ENCODE measurements around the gene CHST3.

CHST3 gene

DNA sequence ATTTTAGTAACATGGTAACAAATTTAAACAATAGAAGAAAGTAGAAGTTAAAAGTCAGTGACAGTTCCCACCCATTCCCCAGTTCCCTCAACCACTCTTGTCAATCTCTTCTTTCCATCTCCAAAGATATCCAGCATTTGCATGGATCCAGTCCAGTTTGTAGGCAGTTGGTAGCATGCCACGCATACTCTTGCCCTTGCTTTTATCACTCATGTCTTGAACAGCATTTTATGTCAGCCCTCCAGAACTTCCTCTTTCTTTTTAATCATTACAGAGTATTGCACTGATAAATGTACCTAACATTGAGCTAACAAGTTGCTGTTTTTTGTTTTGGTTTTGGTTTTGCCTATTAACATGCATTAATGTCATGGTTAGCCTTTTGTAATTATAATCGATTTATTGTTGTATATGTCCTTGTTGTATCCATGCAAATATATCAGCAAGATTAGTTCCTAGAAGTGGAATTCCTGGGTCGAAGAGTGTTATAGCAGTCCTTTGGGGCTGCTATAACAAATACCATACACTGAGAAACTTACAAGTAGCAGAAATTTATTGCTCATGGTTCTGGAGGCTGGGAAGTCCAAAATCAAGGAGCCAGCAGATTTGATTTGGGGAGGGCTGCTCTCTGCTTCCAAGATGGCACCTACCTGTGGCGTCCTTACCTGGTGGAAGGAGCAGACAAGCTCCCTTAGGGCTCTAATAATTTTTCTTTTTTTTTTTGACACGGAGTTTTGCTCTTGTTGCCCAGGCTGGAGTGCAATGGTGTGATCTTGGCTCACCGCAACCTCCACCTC, 25.7 kb downstream of the CHST3 start:
- H3K36me3 ChIP-seq (ENCODE audit: control insufficient read depth, insufficient read depth, low read length): no peaks in the 10 kb centered on the region
- no peak overlapping the region for H3K4me3 ChIP-seq (ENCODE audit: low read length)
- H3K9ac ChIP-seq (ENCODE audit: low read length): no peak overlapping the region
- peaks cover 12% of the 10 kb centered on the region for H3K27me3 ChIP-seq (ENCODE audit: control insufficient read depth, insufficient read depth, low read length)
- H3K9me3 ChIP-seq (ENCODE audit: control insufficient read depth, low read length): no peaks in the 10 kb centered on the region
- no peaks in the 10 kb centered on the region for H3K4me1 ChIP-seq (ENCODE audit: control insufficient read depth, insufficient read depth, low read length)

DNA sequence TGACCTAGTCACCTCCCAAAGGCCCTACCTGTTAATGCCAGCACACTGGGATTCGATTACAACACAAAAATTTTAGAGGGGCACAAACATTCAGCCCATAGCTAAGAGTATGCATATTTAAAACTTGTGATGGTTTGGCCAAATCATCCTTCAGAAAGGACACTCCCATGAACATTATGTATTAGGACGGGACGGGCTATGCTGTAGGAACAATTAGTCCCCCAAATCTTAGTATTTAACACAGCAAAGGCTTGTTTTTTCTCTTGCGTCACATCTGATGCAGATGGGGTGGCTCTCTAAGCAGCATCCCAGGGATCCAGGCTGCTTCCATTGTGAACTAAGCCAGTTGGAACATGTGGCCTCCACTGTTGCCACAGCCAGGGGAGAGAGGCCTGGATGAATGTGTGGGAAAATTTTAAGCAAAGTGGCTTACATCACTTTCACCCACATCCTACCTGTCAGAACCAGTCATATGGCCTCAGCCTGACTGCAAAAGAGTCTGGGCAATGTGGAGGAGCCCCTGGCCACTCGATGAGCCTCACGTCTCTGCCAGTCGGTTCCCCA, 26.6 kb downstream of the CHST3 start:
- Histone ChIP-seq H3K4me1 (ENCODE audit: control insufficient read depth, insufficient read depth, low read length) (no peaks in the 10 kb centered on the region), H3K27me3 (ENCODE audit: control insufficient read depth, insufficient read depth, low read length) (peaks cover 6% of the 10 kb centered on the region), H3K4me3 (ENCODE audit: low read length) (no peak overlapping the region), H3K9ac (ENCODE audit: low read length) (no peak overlapping the region), H3K36me3 (ENCODE audit: control insufficient read depth, insufficient read depth, low read length) (no peaks in the 10 kb centered on the region), H3K9me3 (ENCODE audit: control insufficient read depth, low read length) (no peaks in the 10 kb centered on the region)

DNA sequence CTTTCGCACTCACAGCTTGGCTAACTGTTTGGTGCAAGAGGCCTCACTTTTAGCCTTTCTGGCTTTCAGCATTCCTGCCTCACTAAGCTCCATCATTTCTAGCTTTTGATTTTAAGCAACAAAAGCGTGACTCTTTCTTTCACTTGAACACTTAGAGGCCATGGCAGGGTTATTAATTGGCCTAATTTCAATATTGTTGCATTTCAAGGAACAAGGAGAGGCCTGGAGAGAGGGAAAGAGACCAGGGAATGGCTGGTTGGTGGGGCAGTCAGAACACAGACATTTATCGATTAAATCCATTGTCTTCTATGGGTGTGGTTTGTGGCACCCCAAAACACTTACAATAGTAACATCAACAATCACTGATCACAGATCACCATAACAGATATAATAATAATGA, 31.3 kb downstream of the CHST3 start:
- Histone ChIP-seq H3K36me3 (ENCODE audit: control insufficient read depth, insufficient read depth, low read length) (no peaks in the 10 kb centered on the region), H3K9me3 (ENCODE audit: control insufficient read depth, low read length) (no peaks in the 10 kb centered on the region), H3K4me1 (ENCODE audit: control insufficient read depth, insufficient read depth, low read length) (peaks cover 13% of the 10 kb centered on the region), H3K27me3 (ENCODE audit: control insufficient read depth, insufficient read depth, low read length) (peaks cover 16% of the 10 kb centered on the region), H3K9ac (ENCODE audit: low read length) (no peak overlapping the region), H3K4me3 (ENCODE audit: low read length) (no peak overlapping the region)

DNA sequence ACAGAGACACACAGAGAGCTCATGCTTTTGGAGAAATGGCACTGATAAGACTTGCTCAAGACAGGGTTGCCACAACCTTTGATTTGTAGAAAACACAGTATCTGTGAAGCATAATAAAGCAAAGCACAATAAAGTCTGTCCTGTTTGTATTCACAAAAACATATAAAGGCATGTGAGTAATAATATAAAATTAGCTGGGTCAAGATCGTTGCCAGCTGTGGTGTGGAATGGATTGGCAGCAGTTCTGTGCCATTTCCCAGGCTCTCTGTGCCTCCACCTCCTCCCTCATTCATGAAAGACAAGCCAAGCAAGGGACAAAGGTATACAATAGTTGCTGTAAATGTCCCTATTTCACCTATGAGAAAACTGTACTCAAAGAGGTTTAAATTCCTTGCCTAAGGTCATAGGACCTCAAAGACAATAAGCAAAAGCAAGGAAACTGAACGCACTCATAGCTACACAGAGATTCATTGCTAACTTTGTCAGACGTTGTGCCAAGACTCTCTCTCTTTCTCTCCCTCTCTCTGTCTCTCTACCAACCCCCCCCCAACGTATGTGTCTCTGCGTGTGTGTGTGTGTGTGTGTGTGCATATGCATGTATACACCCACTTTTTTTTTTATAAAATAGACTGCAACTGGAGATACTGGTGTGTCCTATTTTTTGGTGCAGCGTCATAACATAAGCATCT, 31.8 kb downstream of the CHST3 start:
- Histone ChIP-seq H3K9ac (ENCODE audit: low read length) (no peak overlapping the region), H3K9me3 (ENCODE audit: control insufficient read depth, low read length) (no peaks in the 10 kb centered on the region), H3K36me3 (ENCODE audit: control insufficient read depth, insufficient read depth, low read length) (no peaks in the 10 kb centered on the region), H3K4me3 (ENCODE audit: low read length) (no peak overlapping the region), H3K4me1 (ENCODE audit: control insufficient read depth, insufficient read depth, low read length) (peaks cover 13% of the 10 kb centered on the region), H3K27me3 (ENCODE audit: control insufficient read depth, insufficient read depth, low read length) (peaks cover 16% of the 10 kb centered on the region)

DNA sequence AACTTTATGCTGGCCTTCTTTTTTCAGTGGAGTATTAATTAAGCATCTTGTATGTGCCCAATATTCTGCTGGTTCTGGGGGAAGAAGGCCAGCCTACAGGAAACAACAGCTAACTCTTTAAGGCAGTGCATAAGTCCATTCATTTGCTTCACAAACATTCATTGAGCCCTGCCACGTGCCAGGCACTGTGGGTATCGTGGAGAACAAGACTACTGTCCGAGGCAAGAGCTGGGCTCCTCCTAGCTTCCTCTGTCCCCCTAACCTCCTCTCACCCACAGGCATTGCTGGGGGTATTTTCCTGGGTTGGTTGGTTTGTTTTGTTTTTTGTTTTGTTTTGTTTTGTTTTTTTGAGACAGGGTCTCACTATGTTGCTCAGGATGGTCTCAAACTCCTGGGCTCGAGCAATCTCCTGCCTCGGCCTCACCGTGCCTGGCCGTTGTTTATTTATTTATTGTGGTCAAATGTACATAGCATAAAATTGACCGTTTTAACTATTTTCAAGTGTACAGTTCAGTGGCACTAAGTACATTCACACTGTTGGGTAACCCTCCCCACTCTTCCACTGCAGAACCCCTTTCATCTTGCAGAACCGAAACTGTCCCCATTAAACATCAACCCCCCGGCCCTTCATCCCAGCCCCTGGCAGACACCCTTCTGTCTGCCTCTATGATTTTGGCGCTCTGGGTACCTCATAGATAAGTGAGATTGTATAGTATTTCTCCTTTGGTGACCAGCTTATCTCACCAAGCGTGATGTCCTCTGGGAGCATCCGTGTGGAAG, 32.6 kb downstream of the CHST3 start:
- Histone ChIP-seq H3K27me3 (ENCODE audit: control insufficient read depth, insufficient read depth, low read length) (peaks cover 16% of the 10 kb centered on the region), H3K36me3 (ENCODE audit: control insufficient read depth, insufficient read depth, low read length) (no peaks in the 10 kb centered on the region), H3K4me3 (ENCODE audit: low read length) (no peak overlapping the region), H3K9me3 (ENCODE audit: control insufficient read depth, low read length) (no peaks in the 10 kb centered on the region), H3K4me1 (ENCODE audit: control insufficient read depth, insufficient read depth, low read length) (peaks cover 13% of the 10 kb centered on the region), H3K9ac (ENCODE audit: low read length) (no peak overlapping the region)

DNA sequence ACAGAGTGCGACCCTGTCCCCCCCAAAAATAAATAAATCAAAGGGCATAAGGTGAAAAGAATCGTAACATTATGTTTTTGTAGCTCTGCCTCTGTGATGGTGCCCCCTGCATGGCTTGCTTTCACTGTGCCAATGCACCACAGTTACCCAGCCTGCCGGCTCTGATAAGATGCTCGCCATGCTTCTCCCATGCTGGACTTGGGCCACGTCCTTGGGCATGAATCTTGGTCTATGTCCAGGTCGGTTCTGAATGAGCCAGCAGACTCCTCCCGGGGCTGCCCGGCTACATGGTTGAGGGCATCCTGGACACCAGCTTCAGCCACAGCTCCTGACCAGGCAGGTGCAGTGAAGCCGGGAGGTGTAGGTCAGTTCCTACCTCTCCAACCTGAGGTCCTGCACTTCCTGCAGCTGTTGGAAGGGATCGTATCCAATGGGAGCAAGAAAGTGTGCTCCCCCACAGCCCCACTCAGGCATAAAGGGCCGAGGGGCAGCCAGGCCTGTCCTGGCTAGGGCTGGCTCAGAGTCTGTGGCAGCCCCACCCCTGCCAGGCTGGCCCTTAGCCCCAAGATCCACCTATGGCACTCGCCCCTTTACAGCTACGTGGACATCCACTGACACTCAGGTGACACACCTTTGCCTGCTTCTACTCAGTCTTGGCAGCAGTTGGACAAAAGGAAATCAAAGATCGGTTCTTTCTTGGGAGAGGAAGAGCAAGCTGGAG, 34.1 kb downstream of the CHST3 start:
- Histone ChIP-seq H3K4me3 (ENCODE audit: low read length) (no peak overlapping the region), H3K4me1 (ENCODE audit: control insufficient read depth, insufficient read depth, low read length) (peaks cover 13% of the 10 kb centered on the region), H3K9ac (ENCODE audit: low read length) (peak overlapping the region; percentile 11), H3K27me3 (ENCODE audit: control insufficient read depth, insufficient read depth, low read length) (peaks cover 16% of the 10 kb centered on the region), H3K9me3 (ENCODE audit: control insufficient read depth, low read length) (no peaks in the 10 kb centered on the region), H3K36me3 (ENCODE audit: control insufficient read depth, insufficient read depth, low read length) (no peaks in the 10 kb centered on the region)

DNA sequence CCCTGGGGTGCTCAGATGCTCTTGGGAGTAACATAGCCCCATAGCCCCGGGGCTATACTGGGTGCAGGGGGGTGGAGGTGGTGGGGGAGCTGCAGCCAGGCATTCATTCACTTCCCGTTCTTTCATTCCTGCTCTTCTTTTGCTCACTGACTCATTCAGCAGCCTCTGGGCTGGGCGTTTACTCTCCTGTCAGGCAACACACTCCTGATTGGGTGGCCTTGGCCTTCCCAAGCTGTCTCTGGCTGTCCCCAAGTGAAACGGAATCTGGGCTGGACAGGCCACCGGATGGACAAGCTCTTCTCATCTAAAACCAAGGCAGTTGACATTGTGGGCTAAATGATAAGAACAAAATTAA, 34.6 kb downstream of the CHST3 start:
- Histone ChIP-seq H3K9ac (ENCODE audit: low read length) (peak overlapping the region; percentile 11), H3K36me3 (ENCODE audit: control insufficient read depth, insufficient read depth, low read length) (no peaks in the 10 kb centered on the region), H3K9me3 (ENCODE audit: control insufficient read depth, low read length) (no peaks in the 10 kb centered on the region), H3K4me3 (ENCODE audit: low read length) (no peak overlapping the region), H3K4me1 (ENCODE audit: control insufficient read depth, insufficient read depth, low read length) (peaks cover 13% of the 10 kb centered on the region), H3K27me3 (ENCODE audit: control insufficient read depth, insufficient read depth, low read length) (peaks cover 16% of the 10 kb centered on the region)

DNA sequence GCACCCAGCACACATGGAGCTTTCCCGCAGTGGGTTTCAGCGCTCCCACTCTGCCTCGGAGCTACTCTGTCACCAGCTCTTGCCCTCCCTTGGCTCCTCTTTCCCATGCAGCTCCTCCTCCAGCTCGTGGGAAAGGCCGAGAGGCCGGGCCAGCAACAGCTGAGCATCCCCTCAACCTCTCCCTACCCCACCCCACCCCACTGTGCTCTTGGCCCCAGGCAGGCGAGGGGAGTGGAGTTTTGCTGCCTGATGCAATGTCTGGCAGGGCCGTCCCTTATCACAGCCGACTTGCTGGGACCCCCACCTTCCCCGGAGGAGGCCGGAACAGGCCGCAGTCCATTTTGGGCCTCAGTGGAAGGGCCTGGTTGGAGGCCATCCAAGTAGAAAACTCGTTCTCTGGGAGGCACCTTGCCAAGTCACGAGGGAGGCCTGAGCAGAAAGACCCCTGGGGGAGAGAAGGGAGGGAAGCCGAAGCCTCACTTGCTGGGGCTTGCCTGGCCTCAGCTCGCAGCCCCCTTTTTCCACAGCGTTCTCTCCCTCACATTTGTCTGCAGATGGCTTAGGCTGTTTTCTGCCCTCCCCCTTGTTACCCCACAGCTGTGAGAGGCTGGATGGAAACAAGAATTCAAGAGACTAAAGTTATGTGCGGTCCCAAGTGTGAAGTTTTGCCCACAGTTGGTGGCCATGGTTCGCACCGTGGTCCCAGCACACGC, 35.3 kb downstream of the CHST3 start:
- Histone ChIP-seq H3K4me3 (ENCODE audit: low read length) (no peak overlapping the region), H3K9me3 (ENCODE audit: control insufficient read depth, low read length) (no peaks in the 10 kb centered on the region), H3K27me3 (ENCODE audit: control insufficient read depth, insufficient read depth, low read length) (peaks cover 16% of the 10 kb centered on the region), H3K4me1 (ENCODE audit: control insufficient read depth, insufficient read depth, low read length) (peaks cover 13% of the 10 kb centered on the region), H3K36me3 (ENCODE audit: control insufficient read depth, insufficient read depth, low read length) (no peaks in the 10 kb centered on the region), H3K9ac (ENCODE audit: low read length) (peak overlapping the region; percentile 11)

DNA sequence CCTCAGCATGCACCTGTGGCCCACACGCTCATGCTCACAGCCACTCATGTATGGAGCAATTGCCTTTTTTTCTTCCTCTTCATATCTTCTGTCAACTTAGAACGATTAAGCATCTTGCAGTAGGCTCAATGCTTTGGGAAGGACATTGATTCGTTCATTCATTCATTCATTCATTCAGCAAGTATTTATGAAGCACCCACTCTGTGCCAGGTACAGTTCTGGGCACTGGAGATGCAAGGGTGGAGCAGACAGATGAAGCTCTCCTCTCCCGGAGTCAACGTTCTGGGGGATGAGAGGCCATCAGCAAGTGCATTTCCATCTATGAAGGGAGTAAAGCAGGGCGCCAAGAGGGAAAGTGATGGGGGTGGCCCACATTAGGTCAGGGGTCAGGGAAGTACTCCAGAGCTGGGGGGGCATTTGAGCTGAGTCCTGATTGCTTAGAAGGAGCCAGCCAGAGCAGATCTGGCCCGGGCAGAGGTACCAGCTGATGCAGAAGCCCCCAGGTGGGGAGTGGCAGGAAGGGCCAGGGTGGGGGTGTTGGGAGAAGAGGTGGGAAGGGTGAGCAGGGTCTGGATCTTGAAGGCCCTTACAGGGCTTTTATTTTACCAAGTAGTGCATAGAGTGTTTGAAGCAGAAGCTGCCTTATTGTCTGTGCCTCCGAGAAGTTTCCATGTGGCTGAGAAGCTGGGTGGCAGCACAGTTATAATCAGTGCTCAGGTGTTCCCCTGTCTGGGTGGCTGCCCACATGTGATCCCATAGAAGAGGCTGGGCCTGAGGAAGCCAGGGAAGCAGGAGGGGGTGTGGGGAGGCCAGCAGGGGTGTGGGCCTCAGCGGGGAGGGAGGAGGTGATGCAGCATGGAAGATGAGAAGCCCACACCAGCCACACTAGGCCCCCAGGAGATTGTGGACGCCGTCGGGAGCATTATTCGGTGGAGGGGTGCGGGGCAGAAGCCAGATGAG, 36.2 kb downstream of the CHST3 start:
- H3K4me3 ChIP-seq (ENCODE audit: low read length): no peak overlapping the region
- H3K9ac ChIP-seq (ENCODE audit: low read length): no peak overlapping the region
- peaks cover 16% of the 10 kb centered on the region for H3K27me3 ChIP-seq (ENCODE audit: control insufficient read depth, insufficient read depth, low read length)
- peaks cover 13% of the 10 kb centered on the region for H3K4me1 ChIP-seq (ENCODE audit: control insufficient read depth, insufficient read depth, low read length)
- no peaks in the 10 kb centered on the region for H3K9me3 ChIP-seq (ENCODE audit: control insufficient read depth, low read length)
- H3K36me3 ChIP-seq (ENCODE audit: control insufficient read depth, insufficient read depth, low read length): no peaks in the 10 kb centered on the region

DNA sequence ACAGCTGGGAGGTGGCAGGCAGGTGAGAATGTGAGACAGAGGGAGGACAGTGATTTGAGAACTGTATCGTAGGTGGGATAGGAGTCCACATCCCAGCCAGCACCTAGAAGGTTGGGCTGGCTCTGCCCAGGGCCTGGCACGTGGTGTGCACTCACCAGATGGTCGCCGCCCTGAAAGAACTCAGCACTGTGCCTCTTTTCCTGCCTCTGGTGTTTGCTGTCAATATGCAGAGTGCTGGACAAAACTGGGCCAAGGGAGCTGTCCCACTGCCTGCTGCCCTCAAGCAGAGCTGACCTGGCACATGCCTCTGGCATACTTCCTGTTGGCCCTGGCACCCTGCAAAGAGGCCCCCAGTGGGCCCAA, 36.8 kb downstream of the CHST3 start:
- no peak overlapping the region for H3K9ac ChIP-seq (ENCODE audit: low read length)
- peaks cover 13% of the 10 kb centered on the region for H3K4me1 ChIP-seq (ENCODE audit: control insufficient read depth, insufficient read depth, low read length)
- peaks cover 16% of the 10 kb centered on the region for H3K27me3 ChIP-seq (ENCODE audit: control insufficient read depth, insufficient read depth, low read length)
- no peaks in the 10 kb centered on the region for H3K9me3 ChIP-seq (ENCODE audit: control insufficient read depth, low read length)
- H3K36me3 ChIP-seq (ENCODE audit: control insufficient read depth, insufficient read depth, low read length): no peaks in the 10 kb centered on the region
- no peak overlapping the region for H3K4me3 ChIP-seq (ENCODE audit: low read length)
